Trophoblast cell (in vitro differentiated cells and primary cell): ENCODE measurements around the gene ZDHHC14.
A peak's percentile ranks its signal among the peaks of the same experiment; 100 is the strongest.
"Not testable (repeated sequence)": the region's sequence is repeated elsewhere in the genome, so short reads cannot be mapped to it uniquely, and the experiment has no call there.

Experiments
- DNase-seq, 2 donors: peaks; one replicate each; pipeline ENCODE4 v3.0.0-alpha.2; 2016
- H2AFZ ChIP-seq: 2 replicates; pipeline ENCODE4 v1.6.1; 2013; ENCODE audit warnings: low read length, moderate library complexity, mild to moderate bottlenecking; ENCODE audit not compliant: insufficient read depth, poor library complexity
- H2AK5ac ChIP-seq: 2 replicates; pipeline ENCODE4 v1.6.1; 2013; ENCODE audit warnings: mild to moderate bottlenecking, low read length
- H2BK120ac ChIP-seq: 2 replicates; pipeline ENCODE4 v1.6.1; 2013; ENCODE audit warnings: low read length, mild to moderate bottlenecking, moderate library complexity; ENCODE audit not compliant: insufficient read depth, poor library complexity
- H2BK12ac ChIP-seq: 2 replicates; pipeline ENCODE4 v1.6.1; 2013; ENCODE audit warnings: mild to moderate bottlenecking, low read length, moderate library complexity
- H2BK5ac ChIP-seq: 2 replicates; pipeline ENCODE4 v1.6.1; 2013; ENCODE audit warnings: low read length, low read depth, moderate library complexity, mild to moderate bottlenecking; ENCODE audit not compliant: poor library complexity
- H3K14ac ChIP-seq: 2 replicates; pipeline ENCODE4 v1.6.1; 2013; ENCODE audit warnings: mild to moderate bottlenecking, low read length
- H3K18ac ChIP-seq: 2 replicates; pipeline ENCODE4 v1.6.1; 2013; ENCODE audit warnings: mild to moderate bottlenecking, low read length
- H3K23ac ChIP-seq: 2 replicates; pipeline ENCODE4 v1.6.1; 2013; ENCODE audit warnings: low read length
- H3K27ac ChIP-seq: 2 replicates; pipeline ENCODE4 v1.5.1; 2013; ENCODE audit warnings: low read depth, mild to moderate bottlenecking, inconsistent platforms, low read length, moderate library complexity
- H3K27me3 ChIP-seq: 2 replicates; pipeline ENCODE4 v1.6.1; 2013; ENCODE audit warnings: inconsistent platforms, mild to moderate bottlenecking, low read length, moderate library complexity; ENCODE audit not compliant: insufficient read depth
- H3K36me3 ChIP-seq, 2 experiments: 1 replicate in 1 of 2; 2 replicates in 1 of 2; pipeline ENCODE4 v1.6.1; 2013; ENCODE audit warnings: low read length in 2 of 2, mild to moderate bottlenecking in 2 of 2, moderate library complexity in 1 of 2; ENCODE audit not compliant: insufficient read depth in 2 of 2, control insufficient read depth in 1 of 2
- H3K4ac ChIP-seq: 2 replicates; pipeline ENCODE4 v1.6.1; 2013; ENCODE audit warnings: low read depth, mild to moderate bottlenecking, low read length, moderate library complexity
- H3K4me1 ChIP-seq, 2 experiments: 1 replicate in 1 of 2; 2 replicates in 1 of 2; pipeline ENCODE4 v1.6.1; 2013; ENCODE audit warnings: low read length in 2 of 2, mild to moderate bottlenecking in 2 of 2, moderate library complexity in 1 of 2; ENCODE audit not compliant: insufficient read depth in 2 of 2, control insufficient read depth in 1 of 2
- H3K4me2 ChIP-seq: 2 replicates; pipeline ENCODE4 v1.6.1; 2013; ENCODE audit warnings: inconsistent platforms, mild to moderate bottlenecking, low read length, moderate library complexity
- H3K4me3 ChIP-seq: 2 replicates; pipeline ENCODE4 v1.5.1; 2013; ENCODE audit warnings: mild to moderate bottlenecking, low read depth, low read length, inconsistent platforms
- H3K79me1 ChIP-seq: one replicate; pipeline ENCODE4 v1.6.1; 2013; ENCODE audit warnings: low read length
- H3K79me2 ChIP-seq: 2 replicates; pipeline ENCODE4 v1.6.1; 2013; ENCODE audit warnings: low read length, mild to moderate bottlenecking; ENCODE audit not compliant: control insufficient read depth, insufficient read depth, poor library complexity
- H3K9ac ChIP-seq: 2 replicates; pipeline ENCODE4 v1.6.1; 2013; ENCODE audit warnings: mild to moderate bottlenecking, low read length
- H3K9me3 ChIP-seq: 2 replicates; pipeline ENCODE4 v1.6.1; 2013; ENCODE audit warnings: low read depth, mild to moderate bottlenecking, control low read depth, inconsistent platforms, low read length; ENCODE audit not compliant: insufficient read depth
- H4K12ac ChIP-seq: 2 replicates; pipeline ENCODE4 v1.6.1; 2013; ENCODE audit warnings: low read depth, mild to moderate bottlenecking, low read length, moderate library complexity
- H4K8ac ChIP-seq: 2 replicates; pipeline ENCODE4 v1.6.1; 2013; ENCODE audit warnings: low read depth, mild to moderate bottlenecking, low read length, moderate library complexity
- H4K91ac ChIP-seq: one replicate; pipeline ENCODE4 v1.6.1; 2013; ENCODE audit warnings: low read depth, mild to moderate bottlenecking, low read length, moderate library complexity
- WGBS: extraction: QIAGEN DNeasy Blood & Tissue Kit; methylation state at CpG from one replicate; pipeline ENCODE4 v1.1.7; 2013; ENCODE audit warnings: missing lambda C conversion rate; ENCODE audit not compliant: insufficient read length, insufficient coverage; ENCODE audit errors: extremely low coverage; 5-methylcytosine and 5-hydroxymethylcytosine counted together

Gene ZDHHC14

DNA sequence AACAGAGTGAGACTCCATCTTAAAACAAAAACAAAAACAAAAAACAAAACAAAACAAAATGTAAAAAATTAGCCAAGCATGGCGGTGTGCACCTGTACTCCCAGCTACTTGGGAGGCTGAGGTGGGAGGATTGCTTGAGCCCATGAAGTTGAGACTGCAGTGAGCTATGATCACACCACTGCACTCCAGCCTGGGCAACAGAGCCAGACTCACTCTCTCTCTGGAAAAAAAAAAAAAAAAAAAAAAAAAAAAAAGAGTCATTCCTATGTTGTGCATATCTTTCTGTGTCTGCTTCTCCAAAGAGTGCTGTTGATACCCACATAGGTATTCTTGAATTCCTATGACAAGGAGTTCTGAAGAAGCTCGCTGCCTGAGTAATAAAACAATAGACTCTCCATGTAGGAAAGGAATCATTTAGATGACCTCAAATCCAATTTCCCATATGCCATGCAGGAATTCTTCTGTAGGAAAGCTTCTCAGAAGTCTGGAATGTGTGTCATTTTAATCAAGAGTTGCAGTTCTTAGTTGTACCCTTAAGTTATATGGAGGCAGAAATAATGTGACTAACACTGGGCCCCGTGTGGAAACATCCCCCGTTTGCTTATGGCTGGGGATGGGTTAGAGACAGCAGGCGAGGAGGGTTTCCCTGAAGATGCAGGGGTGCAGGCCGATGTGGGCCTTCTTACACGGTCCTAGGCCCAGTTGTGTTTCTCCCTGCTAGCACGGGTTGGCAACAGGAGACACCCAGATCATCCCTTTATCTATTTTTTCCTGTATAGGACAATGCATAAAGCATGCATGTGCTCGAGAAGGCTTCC lies 79.4 kb downstream of the ZDHHC14 start:
- Histone ChIP-seq H3K4me2 (no peak overlapping the region), H3K36me3 (no peaks in the 10 kb centered on the region), H2BK120ac (no peak overlapping the region), H2AFZ (no peak overlapping the region), H4K91ac (no peak overlapping the region), H3K4me3 (no peak overlapping the region), H3K23ac (no peak overlapping the region), H3K9ac (peak overlapping the region; percentile 33), H3K4me1 (peaks cover 6 to 25% of the 10 kb centered on the region in 2 experiments), H3K18ac (no peak overlapping the region), H3K27me3 (no peaks in the 10 kb centered on the region), H3K14ac (no peak overlapping the region), H2BK12ac (no peak overlapping the region), H4K8ac (no peak overlapping the region), H3K27ac (no peak overlapping the region), H4K12ac (no peak overlapping the region), H3K79me2 (no peaks in the 10 kb centered on the region), H2BK5ac (no peak overlapping the region), H2AK5ac (no peak overlapping the region), H3K4ac (no peak overlapping the region), H3K79me1 (peaks cover 6% of the 10 kb centered on the region), H3K9me3 (no peaks in the 10 kb centered on the region)
- no CpG with 5 or more reads among the region's 9 CpGs for WGBS
- peak in 1 of 2 donors; percentile 39 for DNase-seq

DNA sequence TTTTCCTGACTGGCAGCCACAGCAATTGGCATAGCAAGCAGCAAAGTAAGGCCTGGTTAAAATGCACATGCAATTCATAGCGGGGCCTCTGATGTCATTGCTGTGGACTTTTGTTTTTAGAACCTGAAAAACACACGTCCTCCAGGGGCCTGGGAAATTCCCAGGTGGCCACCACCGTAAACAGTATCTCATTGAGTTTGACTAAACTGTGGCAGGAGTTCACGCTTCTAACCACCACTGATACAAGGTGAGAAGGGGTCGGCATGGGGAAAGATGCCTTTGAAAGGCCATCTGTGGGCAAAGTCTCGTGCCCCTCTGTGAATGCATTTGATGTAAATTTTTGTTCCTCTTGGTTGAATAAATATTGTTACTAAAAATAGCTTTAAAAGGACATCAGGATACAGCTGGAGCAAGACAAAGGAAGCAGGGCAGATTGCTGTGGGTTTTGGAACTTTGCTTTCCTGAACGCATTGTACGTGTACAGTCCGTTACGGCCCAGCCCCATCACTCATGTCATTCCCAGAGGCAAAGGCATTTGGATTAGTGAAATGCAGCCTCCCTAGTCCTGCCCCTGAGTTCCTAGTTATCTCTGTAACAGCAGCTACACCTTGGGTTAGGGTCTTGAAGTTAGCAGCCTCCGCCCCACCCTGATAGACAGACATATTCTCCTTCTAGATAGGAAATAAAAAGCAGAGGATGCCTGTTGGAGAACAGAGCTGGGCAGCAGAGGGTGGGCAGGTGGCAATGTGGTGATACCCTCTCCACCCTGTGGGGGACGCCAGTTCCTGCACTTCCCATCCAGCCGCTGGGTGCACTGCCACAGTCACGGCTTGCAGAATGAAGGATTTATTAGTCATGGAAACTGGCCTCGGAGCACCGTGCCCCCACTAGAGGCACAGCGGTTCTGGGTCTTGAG lies 80.3 kb downstream of the ZDHHC14 start:
- H3K9me3 ChIP-seq = no peaks in the 10 kb centered on the region
- no peaks in the 10 kb centered on the region for H3K36me3 ChIP-seq
- H3K79me2 ChIP-seq = no peaks in the 10 kb centered on the region
- H3K23ac ChIP-seq = no peak overlapping the region
- no peak overlapping the region for H2BK5ac ChIP-seq
- H4K91ac ChIP-seq = no peak overlapping the region
- H3K79me1 ChIP-seq = peaks cover 9% of the 10 kb centered on the region
- H4K12ac ChIP-seq = peak overlapping the region; percentile 27
- H3K27me3 ChIP-seq = no peaks in the 10 kb centered on the region
- H3K18ac ChIP-seq = no peak overlapping the region
- no peak overlapping the region for H2BK12ac ChIP-seq
- peak; percentile 45 to 55 for DNase-seq
- H3K4me3 ChIP-seq = no peak overlapping the region
- H4K8ac ChIP-seq = no peak overlapping the region
- WGBS = no CpG with 5 or more reads among the region's 17 CpGs
- no peak overlapping the region for H2AFZ ChIP-seq
- no peak overlapping the region for H3K4ac ChIP-seq
- no peak overlapping the region for H3K9ac ChIP-seq
- H2AK5ac ChIP-seq = no peak overlapping the region
- H3K27ac ChIP-seq = no peak overlapping the region
- peaks cover 8 to 26% of the 10 kb centered on the region in 2 experiments for H3K4me1 ChIP-seq
- no peak overlapping the region for H3K14ac ChIP-seq
- H3K4me2 ChIP-seq = no peak overlapping the region
- no peak overlapping the region for H2BK120ac ChIP-seq

DNA sequence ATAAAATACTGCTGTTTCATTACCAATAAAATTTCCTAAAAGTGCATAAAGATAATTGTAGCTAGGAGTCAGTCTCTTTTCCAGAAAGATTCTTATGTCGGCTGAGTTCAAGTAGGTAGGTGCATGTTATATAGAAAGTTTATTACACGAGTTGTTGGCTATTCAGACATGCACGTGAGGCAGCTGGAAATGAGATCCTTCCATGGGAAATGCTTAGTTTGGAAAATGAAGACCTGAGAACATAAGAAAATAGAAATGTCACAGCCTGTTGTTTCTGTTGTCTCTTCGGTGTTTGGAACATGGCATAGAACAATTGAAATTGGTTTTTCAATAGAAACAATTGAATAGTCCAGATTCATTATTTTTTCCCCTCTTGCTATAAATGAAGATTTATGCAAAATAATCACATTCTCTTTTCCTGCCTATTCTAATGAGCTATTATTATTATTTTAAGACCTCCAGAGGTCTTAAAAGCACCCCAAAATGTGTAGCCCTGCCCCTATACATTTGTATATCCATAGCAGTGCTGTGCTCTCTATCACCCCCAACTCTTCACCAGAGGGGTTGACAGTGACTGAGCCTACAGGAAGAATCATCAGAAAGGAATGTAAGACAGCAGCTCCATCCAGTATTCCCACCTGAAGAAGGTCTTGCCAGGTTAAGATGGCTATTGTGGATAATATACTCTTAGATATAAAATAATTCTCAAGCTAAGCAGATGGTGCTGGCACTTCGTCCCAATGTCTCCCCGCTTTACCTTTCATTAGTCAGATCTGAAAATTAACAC lies 82.2 kb downstream of the ZDHHC14 start:
- Histone ChIP-seq H4K91ac (peak overlapping the region; percentile 43), H2BK12ac (no peak overlapping the region), H3K79me2 (no peaks in the 10 kb centered on the region), H3K27ac (no peak overlapping the region), H2BK120ac (no peak overlapping the region), H4K12ac (no peak overlapping the region), H2BK5ac (no peak overlapping the region), H4K8ac (no peak overlapping the region), H2AFZ (no peak overlapping the region), H3K14ac (no peak overlapping the region), H3K9me3 (no peaks in the 10 kb centered on the region), H3K27me3 (no peaks in the 10 kb centered on the region), H3K18ac (no peak overlapping the region), H2AK5ac (no peak overlapping the region), H3K4me1 (peaks cover 10 to 27% of the 10 kb centered on the region in 2 experiments), H3K4me3 (no peak overlapping the region), H3K4me2 (no peak overlapping the region), H3K23ac (no peak overlapping the region), H3K79me1 (peaks cover 10% of the 10 kb centered on the region), H3K9ac (no peak overlapping the region), H3K4ac (no peak overlapping the region), H3K36me3 (no peaks in the 10 kb centered on the region)
- DNase-seq = peak in 1 of 2 donors; percentile 59
- no CpG with 5 or more reads among the region's 6 CpGs for WGBS

DNA sequence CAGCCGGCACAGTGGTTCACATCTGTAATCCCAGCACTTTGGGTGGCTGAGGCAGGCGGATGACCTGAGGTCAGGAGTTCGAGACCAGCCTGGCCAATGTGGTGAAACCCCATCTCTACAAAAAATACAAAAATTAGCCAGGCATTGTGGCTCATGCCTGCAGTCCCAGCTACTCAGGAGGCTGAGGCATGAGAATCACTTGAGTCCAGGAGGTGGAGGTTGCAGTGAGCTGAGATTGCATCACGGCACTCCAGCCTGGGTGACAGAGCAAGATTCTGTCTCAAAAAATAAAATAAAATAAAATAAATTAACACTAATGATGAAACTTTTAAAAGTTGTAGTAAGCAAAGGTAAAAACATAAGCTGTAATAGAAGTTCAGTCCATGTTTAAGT lies 82.7 kb downstream of the ZDHHC14 start:
- not testable (repeated sequence) for H4K8ac ChIP-seq, H3K18ac ChIP-seq, H3K4ac ChIP-seq, H2BK12ac ChIP-seq, H3K27ac ChIP-seq, H3K9me3 ChIP-seq, DNase-seq, H2AK5ac ChIP-seq, H3K23ac ChIP-seq, H3K14ac ChIP-seq, H3K9ac ChIP-seq, H3K27me3 ChIP-seq, H3K4me3 ChIP-seq, H4K12ac ChIP-seq, H3K79me2 ChIP-seq, H3K36me3 ChIP-seq, H2BK120ac ChIP-seq, H2AFZ ChIP-seq, H3K4me2 ChIP-seq, H2BK5ac ChIP-seq
- Histone ChIP-seq H3K79me1 (peaks cover 10% of the 10 kb centered on the region), H4K91ac (peak overlapping the region; percentile 43), H3K4me1 (peaks cover 12 to 30% of the 10 kb centered on the region in 2 experiments)
- WGBS = no CpG with 5 or more reads among the region's 4 CpGs
